Endothelial cell of umbilical vein (primary cell): ENCODE data around the gene AKAP13. TPM values are rescaled to one million over a fixed set of nuclear protein-coding genes. Genes with fewer than 3 reads are reported as not detected.

Experiments used
- BruUV-seq: library from RNA; stranded (reverse); fragments of 400-500 nt; replicated peaks from 2 replicates; lab custom pipeline; 2021; lab: Mats Ljungman, UMichigan
- CTCF ChIA-PET: fragments of 300-600, 350-600 bp; sonication (Branson Sonifier 250); formaldehyde crosslinking; loops from one replicate; lab custom pipeline; 2021; ENCODE audit warnings: antibody characterized with exemption, inconsistent platforms; lab: Charles Lee
- POLR2A ChIA-PET: fragments of 300-600, 350-600 bp; sonication (Branson Sonifier 250); formaldehyde crosslinking; loops from one replicate; lab custom pipeline; 2021; ENCODE audit warnings: antibody characterized with exemption, inconsistent platforms; lab: Charles Lee
- DNase-seq: peaks from one replicate; pipeline ENCODE4 v3.0.0-alpha.2; 2011; ENCODE audit warnings: low read depth, low spot score
- FAIRE-seq: peaks from 2 replicates; lab custom pipeline; 2011; peaks lifted over from hg19 to GRCh38; lab: Jason Lieb, UNC
- H2AFZ ChIP-seq: 2 replicates; pipeline ENCODE4 v1.6.0; 2012; ENCODE audit warnings: low read depth, low read length, control low read depth, inconsistent platforms
- H3K27ac ChIP-seq: 2 replicates; pipeline ENCODE4 v1.5.1; 2011; ENCODE audit warnings: low read depth, mild to moderate bottlenecking, control low read depth, low read length, moderate library complexity; ENCODE audit not compliant: insufficient read depth
- H3K27me3 ChIP-seq, 2 experiments: 2 replicates each; pipeline versions ENCODE4 v1.6.0 to v1.6.1; 2011; ENCODE audit warnings: low read length in 2 of 2, mixed read lengths in 1 of 2; ENCODE audit not compliant: control insufficient read depth in 2 of 2, insufficient read depth in 2 of 2
- H3K36me3 ChIP-seq, 2 experiments: 2 replicates in 1 of 2; 3 replicates in 1 of 2; pipeline ENCODE4 v1.5.1; 2011; ENCODE audit warnings: low read length in 2 of 2, mild to moderate bottlenecking in 1 of 2, moderate library complexity in 1 of 2; ENCODE audit not compliant: control insufficient read depth in 2 of 2, insufficient read depth in 2 of 2; ENCODE audit errors: extremely low read depth in 1 of 2
- H3K4me1 ChIP-seq: 3 replicates; pipeline ENCODE4 v1.5.1; 2011; ENCODE audit warnings: mild to moderate bottlenecking, low read length; ENCODE audit not compliant: control insufficient read depth, insufficient read depth; ENCODE audit errors: extremely low read depth
- H3K4me2 ChIP-seq: 2 replicates; pipeline ENCODE4 v1.6.1; 2011; ENCODE audit warnings: low read length, control low read depth, mixed read lengths; ENCODE audit not compliant: insufficient read depth
- H3K4me3 ChIP-seq, 3 experiments: fragments of 200-600 bp in 1 of 3; sonication (generic), shearing (Covaris generic) in 1 of 3; replicated peaks in 1 of 3; 2 replicates each; pipeline ENCODE4 v1.5.1; 2011 to 2016; ENCODE audit warnings: control low read depth in 3 of 3, low read length in 3 of 3, mild to moderate bottlenecking in 2 of 3, inconsistent platforms in 1 of 3, low read depth in 1 of 3, moderate library complexity in 1 of 3; ENCODE audit not compliant: insufficient read depth in 1 of 3
- H3K79me2 ChIP-seq: 2 replicates; pipeline ENCODE4 v1.6.0; 2012; ENCODE audit warnings: low read length, inconsistent platforms; ENCODE audit not compliant: control insufficient read depth, insufficient read depth
- H3K9ac ChIP-seq: replicated peaks from 2 replicates; pipeline ENCODE3; 2011; ENCODE audit warnings: low read length, control low read depth; ENCODE audit not compliant: insufficient read depth; ENCODE audit errors: extremely low read depth
- H3K9me1 ChIP-seq: replicated peaks from 3 replicates; pipeline ENCODE4 v1.6.0; 2011; ENCODE audit warnings: mild to moderate bottlenecking, low read length; ENCODE audit not compliant: control insufficient read depth, insufficient read depth; ENCODE audit errors: extremely low read depth
- H3K9me3 ChIP-seq: replicated peaks from 2 replicates; pipeline ENCODE4 v1.5.1; 2012; ENCODE audit warnings: low read length, inconsistent platforms; ENCODE audit not compliant: control insufficient read depth, insufficient read depth
- H4K20me1 ChIP-seq: replicated peaks from 2 replicates; pipeline ENCODE3; 2011; ENCODE audit warnings: mild to moderate bottlenecking, low read length; ENCODE audit not compliant: control insufficient read depth, insufficient read depth; ENCODE audit errors: extremely low read depth
- JUN ChIP-seq: IDR thresholded peaks from 2 replicates; pipeline ENCODE4 v1.6.1; 2011; ENCODE audit warnings: borderline replicate concordance, low read depth; ENCODE audit not compliant: insufficient read length, insufficient read depth
- MYC ChIP-seq: IDR thresholded peaks from one replicate; pipeline ENCODE4 v1.6.1; 2011; ENCODE audit warnings: mild to moderate bottlenecking, low read depth, low read length
- POLR2A ChIP-seq: IDR thresholded peaks from 2 replicates; pipeline ENCODE4 v1.6.1; 2012; ENCODE audit warnings: low read depth, mild to moderate bottlenecking, control low read depth, low read length
- POLR2AphosphoS5 ChIP-seq: IDR thresholded peaks from 2 replicates; pipeline ENCODE4 v1.6.1; 2012; ENCODE audit warnings: low read depth, mild to moderate bottlenecking, control low read depth, low read length, moderate library complexity; ENCODE audit not compliant: insufficient read depth
- dilution Hi-C: fragments of 300-500 bp; cut with MboI; formaldehyde crosslinking; loops from one replicate; pipeline ENCODE4 v1.15.0; 2019; ENCODE audit warnings: low sequenced_read_pairs; ENCODE audit not compliant: extremely low pct_ligation_motif_present
- intact Hi-C: fragments of 100-400 bp; cut with micrococcal nuclease; formaldehyde crosslinking; loops from one replicate; pipeline ENCODE4 v1.10.0; 2022
- polyA plus RNA-seq, 4 experiments: library from polyadenylated mRNA; depleted of rRNA in 3 of 4; stranded (reverse) in 3 of 4; unstranded in 1 of 4; fragments of >200 nt; gene quantifications; 2 replicates each; pipeline versions ENCODE4 v1.2.1 to v1.2.3, GENCODE V29; 2011 to 2012; ENCODE audit warnings: missing spikeins in 1 of 4
- total RNA-seq: library from RNA; stranded (reverse); gene quantifications from 2 replicates; pipeline ENCODE4 v1.2.3, GENCODE V29; 2021

Gene AKAP13
- total and polyA plus RNA-seq, 2 donors (not counting 3 experiments of a cell fraction or from before 2014, with no cell fraction given), result 22.8 to 87.8 TPM

DNA sequence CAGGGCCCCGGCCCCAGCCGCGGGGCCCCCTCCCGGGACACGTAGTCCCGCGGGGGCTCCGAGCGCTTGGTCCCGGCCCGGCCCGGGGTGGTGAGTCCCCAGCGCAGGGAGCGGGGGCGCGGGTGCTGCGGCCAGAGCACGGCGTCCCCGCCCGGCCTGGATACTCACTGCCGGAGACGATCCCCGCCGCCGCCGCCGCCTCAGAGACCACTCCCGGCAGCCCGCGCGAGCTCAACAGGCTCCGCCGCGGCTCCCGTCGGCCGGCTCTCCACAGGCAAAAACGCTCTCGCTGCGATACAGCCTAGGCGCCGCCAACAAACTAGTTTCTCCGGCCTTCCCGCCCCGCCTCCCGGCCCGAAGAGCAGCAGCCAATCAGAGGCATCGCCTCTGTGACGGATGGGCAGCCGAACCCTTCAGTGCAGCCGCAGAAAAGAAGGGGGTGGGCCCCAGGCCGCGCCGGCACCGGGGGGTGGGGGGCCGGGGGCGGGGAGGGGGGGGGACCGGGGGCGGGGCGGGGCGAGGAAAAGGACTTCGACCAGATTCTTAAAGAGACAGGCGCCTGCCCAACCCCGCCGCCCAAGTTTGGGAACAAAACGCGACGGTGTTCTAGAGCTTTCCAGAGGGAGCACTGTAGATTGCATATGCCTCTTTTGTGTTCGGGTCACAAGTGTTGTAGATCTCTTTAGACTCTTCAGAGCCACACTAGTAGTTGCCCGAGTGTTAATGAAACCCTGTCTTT lies 414.4 kb downstream of the AKAP13 start, which contains the start of gene KLHL25:
Gene KLHL25 (minus strand): TSS at position 328 of the 739 bp plus-strand sequence. CDS start 25,115 bp downstream, outside the sequence.
- BruUV-seq, result no TSS peak
- Histone ChIP-seq H2AFZ (peak within 1 kb of the TSS; percentile 99), H3K27me3 (peaks cover 2% of the 10 kb centered on the region in 2 experiments), H3K79me2 (peaks cover 2% of the 10 kb centered on the region), H3K4me3 (peak within 1 kb of the TSS; percentile 43 to 76 (median 73)), H3K9me1 (no peaks in the 10 kb centered on the region), H3K36me3 (no peaks in the 10 kb centered on the region), H3K9ac (peak within 1 kb of the TSS; percentile 73), H3K4me2 (peak within 1 kb of the TSS; percentile 95), H3K4me1 (peaks cover 16% of the 10 kb centered on the region), H3K27ac (peak within 1 kb of the TSS; percentile 46), H4K20me1 (no peaks in the 10 kb centered on the region), H3K9me3 (no peaks in the 10 kb centered on the region)
- CTCF ChIA-PET, result interaction anchor here (0.6 kb wide), 1 partner anchor 34 kb away, joined by 3 read pairs; no protein-coding TSS in a partner anchor
- intact Hi-C loops, result loop anchor here (2.0 to 5.0 kb wide), 2 partner anchors 36 to 62 kb away; no protein-coding TSS in a partner anchor
- TF ChIP-seq POLR2A (peak; percentile 66), MYC (no peak), JUN (no peak), POLR2AphosphoS5 (peak; percentile 77)
- dilution Hi-C loops, result no loop called here
- POLR2A ChIA-PET, result interaction anchor here (0.7 to 1.4 kb wide), 2 partner anchors 9 to 31 kb away, joined by 3 to 4 read pairs; no protein-coding TSS in a partner anchor
- DNase-seq (peak; percentile 95), FAIRE-seq (peak; percentile 95)
